NK-92 treated with Interleukin-12 subunit alpha and Interleukin-12 subunit beta, amount 100 ng/mL, for 24 hours (cell line): ENCODE results near the gene CAMTA1.

Source experiments
- DNase-seq: peaks from one replicate; lab custom pipeline; 2025; lab: John Stamatoyannopoulos, UW

CAMTA1 gene

DNA sequence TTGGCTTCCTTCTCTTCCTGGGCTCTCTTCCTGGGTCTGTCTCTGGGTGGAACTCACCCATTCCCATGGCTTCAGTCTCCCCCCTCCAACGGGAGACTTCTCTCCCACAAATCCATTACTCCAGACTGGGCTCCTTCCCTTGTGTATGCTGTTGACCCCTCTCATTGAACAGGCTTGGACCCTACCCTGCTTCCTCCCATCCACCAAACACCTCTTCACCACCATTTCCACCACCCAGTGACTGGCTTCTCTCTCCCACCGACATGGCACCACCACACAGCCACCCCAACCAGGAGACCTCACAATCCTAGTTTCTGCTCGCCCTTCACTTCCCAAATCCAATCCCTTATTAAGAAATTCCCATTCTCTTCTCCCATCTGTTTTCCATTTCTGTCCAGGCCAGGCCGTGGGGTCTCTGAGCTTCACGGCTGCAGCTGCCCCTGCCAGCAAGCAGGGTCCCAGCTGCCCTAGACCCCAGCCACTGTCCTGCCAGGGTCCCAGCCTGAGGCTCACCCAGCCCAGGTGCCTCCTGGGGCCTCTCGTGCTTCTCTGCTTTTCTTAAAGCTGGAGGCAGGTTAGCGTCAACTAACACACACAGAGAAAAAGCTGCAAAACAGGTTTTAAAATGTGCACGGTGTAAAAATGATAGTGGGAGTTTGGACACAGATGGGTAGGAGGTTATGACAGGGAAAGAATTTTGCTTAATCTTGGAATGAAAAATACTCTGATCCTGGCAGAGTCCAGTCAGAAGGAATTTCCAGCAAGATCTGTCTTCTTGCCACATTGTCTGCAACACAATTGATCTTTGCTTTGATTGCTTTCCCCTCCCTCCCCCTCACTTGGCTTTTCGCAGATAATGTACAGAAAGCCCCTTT is 602.0 kb downstream of the CAMTA1 start:
- DNase-seq = no peak

DNA sequence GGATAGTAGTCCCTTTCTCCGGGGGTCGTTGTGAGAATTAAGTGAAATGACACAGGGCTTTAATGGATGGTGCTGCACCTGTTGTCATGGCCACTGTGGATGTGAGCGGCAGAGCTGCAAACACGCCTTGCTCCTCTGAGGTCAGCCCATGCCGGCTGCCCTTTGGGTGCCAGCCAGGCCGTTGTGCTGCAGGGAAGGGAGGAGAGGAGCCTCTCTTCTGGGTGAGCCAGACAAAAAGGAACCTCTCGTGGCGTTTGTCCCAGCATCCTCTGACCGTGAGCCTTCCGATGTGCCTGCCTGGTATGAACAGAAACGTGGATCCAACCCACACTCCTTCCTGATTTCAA is 602.9 kb downstream of the CAMTA1 start:
- DNase-seq = no peak

DNA sequence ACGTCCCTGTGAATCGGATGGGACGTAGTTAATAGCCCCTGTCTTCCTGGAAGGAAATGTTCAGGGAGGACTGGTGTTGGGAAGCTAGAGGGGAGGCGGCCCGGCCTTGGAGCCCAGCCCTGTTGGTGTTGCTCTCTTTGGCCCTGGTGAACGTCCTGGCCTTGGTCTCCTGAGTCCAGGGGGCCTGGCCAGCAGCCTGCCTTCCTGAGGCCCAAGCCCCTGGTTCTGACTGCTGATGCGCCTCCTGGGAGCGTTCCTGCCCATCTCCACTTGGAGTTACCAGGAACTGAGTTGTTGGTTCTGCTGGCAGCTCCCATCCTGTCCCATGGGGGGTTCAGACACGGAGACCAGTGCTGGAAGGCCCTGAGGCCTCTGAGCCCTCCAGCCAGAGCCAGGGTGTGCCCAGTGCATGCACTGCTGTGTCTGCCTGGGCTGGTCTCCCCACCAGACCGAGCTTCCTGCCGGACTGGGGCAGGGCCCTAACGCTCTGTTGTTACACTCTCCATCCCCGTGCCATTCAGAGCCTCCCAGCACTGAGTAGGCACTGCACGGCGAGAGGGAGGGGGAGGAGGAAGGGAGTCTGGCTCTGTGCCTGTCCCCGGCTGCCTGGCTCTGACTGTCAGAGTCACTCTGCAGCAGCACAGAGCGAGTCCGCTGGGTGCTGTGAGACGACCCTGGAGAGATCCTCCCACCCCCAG is 603.4 kb downstream of the CAMTA1 start:
- DNase-seq = no peak

DNA sequence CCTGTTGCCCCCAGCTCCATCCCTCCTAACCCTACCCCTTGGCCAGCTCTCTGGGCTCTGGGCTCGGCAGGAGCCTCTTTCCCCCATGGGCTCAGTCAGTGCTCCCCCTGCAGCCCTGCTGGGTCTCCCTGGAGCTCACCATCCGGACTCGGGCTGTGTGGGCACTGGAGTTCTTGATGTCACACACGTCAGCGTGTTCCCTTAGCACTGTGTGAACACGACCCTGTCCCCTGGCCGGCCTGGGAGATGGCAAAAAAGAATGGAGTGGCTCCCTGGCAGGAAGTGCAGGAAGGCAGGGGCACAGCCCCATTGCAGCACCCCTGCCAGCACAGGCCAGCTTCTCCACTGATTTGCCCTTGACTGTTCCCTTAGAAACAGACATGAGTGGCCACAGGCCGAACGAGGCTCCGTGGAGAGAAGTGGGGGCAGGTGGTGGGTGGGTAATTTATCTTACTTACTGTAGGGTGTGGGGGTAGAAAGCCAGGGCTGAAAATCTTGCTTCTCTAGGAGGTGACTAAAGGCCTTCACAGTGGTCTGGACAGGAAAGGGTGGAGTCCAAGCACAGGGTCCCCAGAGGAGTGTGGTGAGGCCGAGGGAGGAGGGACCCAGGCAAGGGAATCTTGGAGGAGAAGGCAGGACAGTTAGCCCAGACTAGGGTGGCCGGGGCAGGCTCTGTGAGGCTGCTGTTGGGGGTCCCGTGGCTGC is 604.1 kb downstream of the CAMTA1 start:
- DNase-seq = no peak

DNA sequence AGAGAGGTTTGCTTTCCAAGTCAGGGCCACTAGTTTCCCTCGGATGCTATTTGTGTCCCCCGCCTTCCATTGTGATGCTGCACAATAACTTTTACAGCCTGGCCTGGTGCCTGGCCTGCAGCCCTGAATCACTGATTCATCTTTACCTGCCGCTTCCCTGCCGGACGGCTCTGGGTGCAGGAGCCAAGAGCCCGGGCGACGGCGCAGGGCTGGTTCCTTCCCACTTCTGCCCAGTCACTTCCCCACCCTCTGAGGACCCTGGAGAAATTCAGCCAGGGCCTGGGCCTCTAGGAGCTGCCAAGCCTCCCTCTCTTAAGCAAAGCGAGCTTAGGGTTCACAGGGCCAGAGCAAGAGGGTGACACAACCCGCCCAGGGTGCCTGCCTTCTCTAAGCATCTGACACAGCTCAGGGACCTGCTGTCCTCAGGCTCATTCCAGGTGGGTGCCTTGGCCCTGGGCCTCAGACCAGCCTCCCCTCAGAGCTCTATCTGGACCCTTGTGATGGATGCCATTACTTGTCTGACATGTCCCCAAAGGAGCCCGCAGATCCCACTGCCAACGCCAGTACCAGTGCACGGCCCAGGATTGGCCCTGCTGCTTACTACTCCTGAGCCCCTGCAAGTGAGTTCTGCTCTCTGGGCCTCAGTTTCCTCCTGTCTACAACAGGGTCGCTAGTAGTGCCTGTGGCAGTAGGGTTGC is 604.8 kb downstream of the CAMTA1 start:
- DNase-seq = no peak

DNA sequence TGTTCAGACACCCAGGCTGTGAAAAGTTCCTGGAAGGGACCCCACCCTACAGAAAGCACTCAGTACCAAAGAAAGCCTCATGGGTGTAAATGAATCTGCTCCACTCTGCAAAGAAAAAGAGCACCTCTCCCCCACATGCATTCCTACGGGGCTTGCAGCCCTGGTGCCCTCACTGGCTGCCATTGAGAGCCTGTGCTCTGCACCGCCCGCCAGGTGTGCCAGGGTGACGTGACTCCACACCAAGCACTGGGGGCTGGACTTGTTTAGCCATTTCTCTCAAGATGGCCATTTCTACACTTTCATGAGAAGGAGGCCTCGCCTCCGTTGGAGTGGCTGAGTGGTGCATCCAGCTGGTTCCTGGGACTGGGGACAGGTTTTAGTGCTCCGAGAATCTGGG is 605.3 kb downstream of the CAMTA1 start:
- no peak for DNase-seq

DNA sequence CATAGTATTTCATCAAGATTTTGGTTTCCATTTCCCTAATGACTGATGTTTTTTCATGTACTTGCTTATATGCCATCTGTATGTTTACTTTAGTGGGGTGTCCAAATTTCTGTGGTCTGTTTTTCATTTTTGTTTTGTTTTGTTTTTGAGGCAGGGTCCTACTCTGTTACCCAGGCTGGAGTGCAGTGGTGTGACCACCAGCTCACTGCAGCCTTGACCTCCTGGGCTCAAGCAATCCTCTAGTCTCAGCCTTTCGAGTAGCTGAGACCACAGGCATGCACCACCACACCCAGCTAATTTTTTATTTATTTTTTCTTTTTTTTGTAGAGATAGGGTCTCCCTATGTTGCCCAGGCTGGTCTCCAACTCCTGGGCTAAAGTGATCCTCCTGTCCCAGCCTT is 607.9 kb downstream of the CAMTA1 start:
- no peak for DNase-seq

DNA sequence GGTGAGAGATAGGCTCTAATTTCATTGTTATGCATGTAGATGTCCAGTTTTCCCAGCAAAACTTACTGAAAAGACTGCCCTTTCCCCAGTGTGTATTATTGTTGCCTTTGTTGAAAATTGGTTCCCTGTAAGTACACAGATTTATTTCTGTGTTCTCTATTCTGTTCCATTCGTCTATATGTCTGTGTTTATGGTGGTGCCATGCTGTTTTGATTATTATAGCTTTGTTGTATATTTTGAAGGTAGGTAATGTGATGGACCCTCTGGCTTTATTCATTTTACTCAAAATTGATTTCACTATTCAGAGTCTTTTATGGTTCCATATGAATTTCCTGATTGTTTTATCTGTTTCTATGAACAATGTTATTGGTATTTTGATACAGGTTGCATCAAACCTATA is 610.0 kb downstream of the CAMTA1 start:
- DNase-seq = no peak

DNA sequence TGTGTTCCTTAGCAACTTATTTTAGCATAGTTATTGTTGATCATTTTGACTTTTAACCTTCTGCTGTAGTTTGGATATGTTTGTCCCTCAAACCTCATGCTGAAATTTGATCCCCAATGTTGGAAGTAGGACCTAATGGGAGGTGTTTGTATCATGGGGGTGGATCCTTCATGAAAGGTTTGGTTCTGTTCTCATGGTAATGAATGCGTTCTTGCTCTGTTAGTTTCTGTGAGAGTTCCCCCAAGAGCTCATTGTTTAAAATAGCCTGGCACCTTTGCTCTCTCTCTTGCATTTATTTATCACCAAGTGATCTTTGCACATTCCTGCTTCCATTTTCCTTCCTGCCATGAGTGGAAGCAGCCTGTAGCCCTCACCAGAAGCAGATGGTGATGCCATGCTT is 613.7 kb downstream of the CAMTA1 start:
- no peak for DNase-seq

DNA sequence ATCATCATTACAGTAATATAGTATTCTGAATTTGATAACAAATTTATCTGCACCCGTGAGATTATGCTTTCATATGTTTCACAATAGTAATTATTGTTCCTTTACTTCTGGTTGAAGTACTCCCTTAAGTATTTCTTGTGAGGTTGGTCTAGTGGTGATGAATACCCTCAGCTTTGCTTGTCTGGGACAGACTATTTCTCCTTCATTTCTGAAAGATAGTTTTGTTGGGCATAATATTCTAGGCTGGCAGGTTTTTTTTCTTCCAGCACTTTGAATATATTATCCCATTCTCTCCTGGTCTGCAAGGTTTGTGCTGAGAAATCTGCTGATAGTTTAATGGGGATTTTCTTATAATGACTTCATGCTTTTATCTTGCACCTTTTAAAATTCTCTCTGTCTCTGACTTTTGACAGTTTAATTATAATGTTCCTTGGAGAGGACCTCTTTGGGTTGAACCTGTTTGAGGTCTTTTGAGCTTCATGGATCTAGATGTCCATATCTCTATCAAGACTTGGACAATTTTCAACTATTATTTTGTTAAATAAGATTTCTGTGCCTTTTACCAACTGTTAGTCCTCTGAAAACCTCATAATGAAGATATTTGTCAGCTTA is 614.4 kb downstream of the CAMTA1 start:
- no peak for DNase-seq

DNA sequence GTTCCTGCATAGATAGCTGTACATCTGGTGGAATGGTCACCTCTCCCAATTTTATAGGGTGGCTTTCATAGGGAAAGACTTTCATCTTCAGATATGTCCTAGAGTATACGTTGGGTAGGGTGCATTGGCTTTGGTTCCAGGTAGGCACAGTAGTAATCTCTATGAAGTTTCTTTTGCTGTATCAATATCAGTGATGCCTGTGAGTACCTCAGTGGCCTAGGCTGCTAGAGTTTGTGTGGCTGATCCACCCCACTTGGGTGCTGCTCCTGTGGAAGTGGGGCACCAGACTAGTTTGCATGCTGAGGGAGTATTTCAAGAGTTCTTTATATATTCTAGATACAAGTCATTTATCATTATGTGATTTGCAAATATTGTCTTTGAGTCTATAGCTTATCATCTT is 615.3 kb downstream of the CAMTA1 start:
- no peak for DNase-seq

DNA sequence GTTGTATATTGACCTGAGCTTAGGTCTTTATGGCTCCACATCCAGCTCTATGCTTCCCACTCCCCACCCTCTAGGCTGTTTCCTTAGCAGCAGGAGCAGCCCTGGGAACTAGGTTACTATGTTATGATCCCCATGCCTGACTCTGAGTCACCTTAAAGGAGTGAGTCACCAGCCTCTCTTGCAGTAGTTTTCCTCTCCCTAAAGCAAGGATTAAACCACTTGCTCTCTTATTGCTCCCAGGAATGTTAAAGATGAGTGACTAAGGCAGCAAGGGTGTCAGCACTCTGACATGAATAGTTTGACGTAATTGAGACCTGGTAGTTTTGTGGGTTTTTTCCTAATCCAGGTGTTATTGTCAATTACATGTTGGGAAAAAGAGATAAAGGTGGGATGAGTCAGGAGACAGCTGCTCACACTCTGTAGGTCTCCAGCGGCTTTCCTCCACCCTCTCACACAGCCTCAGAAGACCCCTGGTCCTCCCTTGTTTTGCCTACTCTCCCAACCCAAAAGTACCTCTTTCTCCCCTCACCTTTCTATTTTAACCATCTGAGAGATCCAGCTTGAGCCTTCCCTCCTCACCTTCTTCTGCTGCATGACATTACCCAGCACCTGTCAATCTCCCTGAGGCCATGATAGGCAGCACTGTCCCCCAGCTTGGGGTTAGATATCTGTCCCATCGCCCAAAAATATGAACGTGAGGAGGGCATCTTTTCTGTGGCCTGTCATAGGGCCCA is 616.7 kb downstream of the CAMTA1 start:
- no peak for DNase-seq

DNA sequence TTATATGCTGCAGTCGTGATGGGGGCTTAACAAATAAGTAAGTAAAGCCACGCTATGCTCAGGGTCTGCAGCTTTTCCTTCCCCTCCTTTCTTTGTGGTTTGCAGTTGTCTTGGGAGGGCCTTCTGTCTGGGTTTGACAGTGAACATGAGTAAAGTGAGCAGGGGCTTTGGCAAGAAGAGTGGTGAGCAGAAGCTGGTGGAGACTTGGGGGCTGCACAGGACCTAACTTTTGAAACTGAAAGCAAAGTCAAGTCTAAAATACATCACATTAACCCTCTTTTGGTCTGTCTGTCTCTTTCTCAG is 617.2 kb downstream of the CAMTA1 start:
- no peak for DNase-seq

DNA sequence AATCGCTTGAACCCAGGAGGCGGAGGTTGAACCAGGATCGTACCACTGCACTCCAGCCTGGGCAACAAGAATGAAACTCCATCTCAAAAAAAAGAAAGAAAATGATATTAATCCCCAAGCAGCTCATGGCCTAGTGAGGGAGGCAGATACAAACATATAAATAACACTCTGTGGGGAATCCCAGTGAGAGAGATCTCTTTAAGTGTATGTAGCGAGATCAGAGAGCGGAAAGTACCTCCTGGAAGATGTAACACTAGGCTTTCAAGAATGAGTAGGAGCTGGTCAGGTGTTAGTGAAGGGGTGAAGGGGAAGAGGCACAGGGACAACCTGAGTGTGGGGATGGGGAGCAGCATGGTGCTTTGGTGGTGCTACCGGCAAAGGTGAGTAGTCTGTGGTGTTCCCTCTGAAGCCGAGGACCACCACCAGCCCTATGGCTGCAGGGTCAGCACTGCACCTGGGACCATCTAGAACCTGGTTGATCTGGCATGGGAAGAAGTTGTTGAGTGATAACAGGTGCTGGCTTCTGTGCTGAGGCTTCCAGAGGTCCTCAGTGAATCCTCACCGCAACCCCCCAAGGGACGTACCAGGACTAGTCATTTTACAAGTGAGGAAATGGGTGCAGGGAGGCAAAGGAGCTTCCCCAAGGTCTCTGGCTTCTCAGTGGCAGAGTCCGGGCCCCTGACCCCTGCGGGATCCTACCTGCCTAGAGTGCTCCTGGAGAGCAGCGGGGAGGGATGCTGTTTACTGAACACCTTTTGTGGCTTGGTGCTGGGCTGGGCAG is 618.2 kb downstream of the CAMTA1 start:
- DNase-seq = no peak

DNA sequence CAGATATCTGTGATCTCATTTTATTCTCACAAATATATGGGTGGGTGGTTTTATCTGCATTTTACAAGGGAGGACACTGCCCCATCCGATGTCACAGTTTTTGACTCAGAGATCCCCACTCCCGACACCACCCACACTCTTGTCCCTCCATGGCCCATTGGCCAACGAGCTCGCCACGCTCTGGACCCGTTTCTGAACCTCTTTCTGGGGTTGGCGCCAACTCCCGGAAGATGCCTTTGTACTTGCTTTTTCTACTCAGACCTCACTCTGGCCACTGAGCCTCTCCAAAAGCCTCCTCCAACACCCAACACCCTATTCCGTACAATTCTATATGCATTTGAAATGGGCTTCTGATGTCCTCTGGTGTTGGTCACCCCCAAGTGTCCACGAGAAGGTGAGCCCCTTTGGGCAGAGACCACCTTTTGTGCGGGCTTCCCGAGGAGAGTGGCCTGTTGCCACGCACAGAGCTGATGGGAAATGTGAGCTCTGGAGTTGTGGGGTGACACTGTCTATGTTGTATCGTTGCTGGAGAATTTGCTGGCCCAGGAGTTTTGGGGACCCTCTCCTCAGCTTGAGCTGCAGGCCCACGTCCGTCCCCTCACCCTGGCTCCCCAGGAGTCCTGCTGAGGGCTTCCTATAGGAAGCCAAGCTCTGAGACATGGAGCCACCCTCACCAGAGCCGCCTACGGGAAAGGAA is 618.9 kb downstream of the CAMTA1 start:
- DNase-seq = no peak

DNA sequence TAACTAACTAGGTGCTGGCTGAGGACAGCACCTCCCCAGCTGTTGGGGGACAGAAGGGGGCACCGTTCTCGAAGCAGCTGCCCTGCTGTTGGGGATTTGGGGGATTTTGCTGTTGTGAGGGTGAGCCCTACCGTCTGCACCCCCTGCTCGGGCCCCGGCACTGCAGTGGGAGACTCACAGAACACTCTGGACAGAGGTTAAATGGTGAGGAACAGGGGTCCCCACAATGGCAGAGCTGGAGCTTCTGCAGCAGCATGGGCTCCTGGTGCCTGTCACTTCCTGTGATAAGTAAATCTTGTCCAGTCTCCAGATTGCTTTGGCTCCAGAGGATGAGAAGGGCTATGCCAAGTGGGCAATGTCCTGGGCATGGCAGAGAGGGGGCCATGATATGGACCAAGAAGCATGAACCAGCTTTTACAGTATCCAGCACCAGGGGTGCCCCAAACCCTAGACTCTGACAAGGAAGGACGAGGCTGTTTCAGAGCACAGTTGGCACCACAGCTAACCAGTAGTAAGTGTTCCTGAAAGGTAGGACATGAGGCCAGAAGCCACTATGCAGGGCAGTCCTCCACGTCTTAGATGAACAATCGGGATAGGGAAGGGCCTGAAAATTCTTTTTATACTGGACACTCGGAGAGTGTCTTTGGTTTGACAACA is 620.7 kb downstream of the CAMTA1 start:
- no peak for DNase-seq

DNA sequence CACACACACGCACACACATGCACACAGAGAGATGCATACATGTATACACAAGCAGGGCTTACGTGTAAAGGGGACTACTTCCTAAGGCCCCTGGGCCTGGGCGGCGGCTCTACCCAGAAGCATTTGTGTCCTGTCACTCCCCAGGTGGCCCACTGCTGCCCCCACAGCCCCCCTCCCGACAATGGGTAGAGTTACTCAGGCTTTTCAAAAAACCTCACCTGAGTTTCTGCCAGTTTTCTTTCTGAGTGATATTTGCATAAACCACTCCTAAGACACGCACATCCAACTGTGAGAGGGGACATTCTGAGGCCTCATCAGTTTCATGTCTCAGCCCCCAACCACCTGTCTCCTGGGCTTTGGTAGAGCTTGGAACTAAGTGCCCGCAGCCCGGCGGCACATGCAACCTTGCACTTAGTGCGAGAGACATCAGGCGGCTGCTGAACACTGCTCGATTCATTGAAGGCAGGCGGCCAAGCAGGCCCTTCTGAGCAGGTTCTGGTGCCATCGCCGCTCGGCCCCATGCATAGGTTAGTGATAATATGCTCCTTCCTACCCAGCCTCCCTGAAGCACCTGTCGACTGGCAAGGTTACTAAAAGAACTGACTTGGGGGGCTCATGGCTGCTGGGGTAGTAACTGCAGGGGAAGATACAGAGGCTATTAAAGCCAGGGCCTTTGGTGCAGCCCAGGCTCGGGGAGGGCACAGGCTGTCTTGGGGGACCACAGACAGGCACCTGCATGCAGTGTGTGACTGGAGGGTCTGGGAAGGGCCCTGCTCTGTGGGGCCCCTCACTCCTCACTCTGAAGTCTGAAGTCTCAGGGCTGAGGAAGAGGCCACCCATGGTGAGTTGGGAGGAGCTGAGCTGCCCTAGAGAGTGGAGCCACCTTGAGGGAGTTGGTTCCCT is 621.6 kb downstream of the CAMTA1 start:
- DNase-seq = no peak

DNA sequence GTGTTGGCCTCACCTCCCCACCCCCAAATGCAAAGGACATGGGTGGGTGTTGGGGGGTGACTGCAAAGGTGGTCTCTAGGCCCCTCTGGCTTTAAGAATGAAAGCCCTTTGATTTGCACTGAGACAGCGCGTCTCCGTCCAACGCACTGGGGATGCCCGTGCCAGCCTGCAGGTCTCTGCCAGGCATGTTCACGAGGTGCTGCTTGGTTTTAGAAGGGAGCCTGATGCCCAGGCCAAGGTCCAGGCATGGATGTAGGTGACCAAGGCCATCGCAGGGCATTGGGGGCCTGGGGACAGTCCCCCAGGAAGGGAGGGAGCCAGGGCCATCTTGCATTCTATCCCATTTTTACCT is 622.3 kb downstream of the CAMTA1 start:
- DNase-seq = no peak
